ENCODE results near the gene ACVR1.
A peak's percentile ranks its signal among the peaks of the same experiment; 100 is the strongest.

ACVR1 gene

DNA sequence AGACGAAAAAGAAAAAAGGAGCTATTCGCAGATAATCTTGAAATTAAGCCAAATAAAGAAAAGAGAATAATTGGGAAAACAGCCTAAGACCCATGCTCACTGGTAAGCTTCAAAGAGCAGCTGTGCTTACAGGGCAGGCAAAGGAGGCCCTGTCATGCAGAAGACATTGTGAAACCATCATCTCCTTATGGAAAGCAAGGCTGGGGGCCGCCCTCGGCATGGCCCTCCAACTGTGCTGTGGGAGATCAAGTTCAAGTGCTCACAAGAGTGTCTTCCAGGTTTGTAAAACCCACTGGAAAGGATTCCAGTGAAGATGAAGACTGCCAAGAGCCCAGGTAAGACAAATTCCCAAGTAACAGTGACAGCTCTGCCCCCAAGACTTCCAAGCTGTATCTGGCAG, 32.2 kb downstream of the ACVR1 start:
- TF ChIP-seq, protein P1, sequence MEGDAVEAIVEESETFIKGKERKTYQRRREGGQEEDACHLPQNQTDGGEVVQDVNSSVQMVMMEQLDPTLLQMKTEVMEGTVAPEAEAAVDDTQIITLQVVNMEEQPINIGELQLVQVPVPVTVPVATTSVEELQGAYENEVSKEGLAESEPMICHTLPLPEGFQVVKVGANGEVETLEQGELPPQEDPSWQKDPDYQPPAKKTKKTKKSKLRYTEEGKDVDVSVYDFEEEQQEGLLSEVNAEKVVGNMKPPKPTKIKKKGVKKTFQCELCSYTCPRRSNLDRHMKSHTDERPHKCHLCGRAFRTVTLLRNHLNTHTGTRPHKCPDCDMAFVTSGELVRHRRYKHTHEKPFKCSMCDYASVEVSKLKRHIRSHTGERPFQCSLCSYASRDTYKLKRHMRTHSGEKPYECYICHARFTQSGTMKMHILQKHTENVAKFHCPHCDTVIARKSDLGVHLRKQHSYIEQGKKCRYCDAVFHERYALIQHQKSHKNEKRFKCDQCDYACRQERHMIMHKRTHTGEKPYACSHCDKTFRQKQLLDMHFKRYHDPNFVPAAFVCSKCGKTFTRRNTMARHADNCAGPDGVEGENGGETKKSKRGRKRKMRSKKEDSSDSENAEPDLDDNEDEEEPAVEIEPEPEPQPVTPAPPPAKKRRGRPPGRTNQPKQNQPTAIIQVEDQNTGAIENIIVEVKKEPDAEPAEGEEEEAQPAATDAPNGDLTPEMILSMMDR (IDR thresholded peaks at IDR 0.05): no peak

DNA sequence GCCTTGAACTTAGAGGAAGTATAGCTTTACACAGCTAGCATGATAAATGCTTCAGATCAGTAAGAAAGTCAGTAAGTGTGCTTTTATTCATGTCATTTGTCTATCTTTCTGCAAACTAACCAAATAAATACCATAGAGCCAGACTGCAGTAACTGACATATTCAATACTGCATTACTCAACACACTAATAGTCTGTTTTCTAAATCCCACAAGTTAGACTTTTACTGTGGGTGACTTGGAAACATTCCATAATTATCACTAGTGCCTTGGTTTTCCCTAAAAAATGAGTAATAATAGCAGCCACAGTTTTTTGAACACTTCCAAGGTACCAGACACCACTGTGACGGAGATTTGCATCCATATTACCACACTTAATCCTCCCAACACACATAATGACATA, 33.0 kb downstream of the ACVR1 start:
- H3K4me3 ChIP-seq: no peak overlapping the region
- no peak overlapping the region for H3K27ac ChIP-seq
- TF ChIP-seq, protein P1 (IDR thresholded peaks at IDR 0.05): no peak
- DNase-seq (ENCODE audit: low spot score): no peak

More for the DNA sequence above, 32.2 kb downstream of the ACVR1 start:
- H3K4me3 ChIP-seq: no peak overlapping the region
- no peak overlapping the region for H3K27ac ChIP-seq
- no peak for DNase-seq (ENCODE audit: low spot score)

DNA sequence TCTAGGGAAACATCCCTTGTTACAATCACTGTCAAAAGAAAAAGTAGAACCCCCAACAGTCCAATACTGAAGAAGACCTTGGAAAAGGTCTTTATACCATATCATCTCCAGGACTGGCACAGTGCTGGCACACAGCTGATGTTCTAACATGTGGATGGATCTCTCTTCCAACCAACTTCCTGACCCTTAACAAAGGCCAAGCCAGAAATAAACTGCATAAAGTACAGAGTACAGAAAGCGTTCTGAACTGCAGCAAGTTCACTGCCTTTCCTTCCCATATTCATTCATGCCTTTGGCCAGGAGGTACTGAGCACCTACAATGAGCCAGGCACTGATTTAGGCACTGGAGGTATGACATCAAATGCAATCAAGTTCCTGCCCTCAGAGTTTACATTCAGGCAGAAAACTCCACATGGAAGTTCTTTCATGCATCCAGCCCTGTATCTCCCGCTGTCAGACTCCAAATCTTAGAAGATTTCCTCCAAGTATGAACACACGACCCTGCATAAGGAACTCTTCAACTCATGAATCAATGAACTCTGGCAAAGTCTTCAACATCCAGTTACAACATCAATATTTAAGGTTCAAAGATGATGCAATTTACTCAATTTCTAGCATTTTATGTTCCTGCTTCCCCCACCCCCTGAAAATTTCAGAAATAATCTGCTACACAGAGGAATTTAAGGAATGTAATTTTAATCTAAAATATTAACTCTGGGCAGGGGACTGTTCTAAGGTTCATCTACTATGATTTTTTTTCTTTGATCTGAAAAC, 33.8 kb downstream of the ACVR1 start:
- DNase-seq (ENCODE audit: low spot score): no peak
- TF ChIP-seq, protein P1 (IDR thresholded peaks at IDR 0.05): no peak
- Histone ChIP-seq H3K4me3 (no peak overlapping the region), H3K27ac (no peak overlapping the region)

DNA sequence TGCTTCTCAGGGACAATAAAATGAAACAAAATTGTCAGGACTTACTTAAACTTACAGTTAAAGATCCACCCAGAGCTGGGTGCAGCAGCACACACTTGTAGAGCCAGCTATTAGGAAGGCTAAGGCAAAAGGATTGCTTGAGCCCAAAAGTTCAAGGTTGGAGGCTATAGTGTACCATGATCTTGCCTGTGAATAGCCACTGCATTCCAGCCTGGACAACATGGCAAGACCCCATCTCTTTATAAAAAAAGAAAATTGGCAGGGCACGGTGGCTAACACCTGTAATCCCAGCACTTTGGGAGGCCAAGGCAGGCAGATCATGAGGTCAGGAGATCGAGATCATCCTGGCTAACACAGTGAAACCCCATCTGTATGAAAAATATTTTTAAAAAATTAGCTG, 34.6 kb downstream of the ACVR1 start:
- peak overlapping the region in 1 of 2 donors; percentile 30 for H3K27ac ChIP-seq
- TF ChIP-seq, protein P1 (IDR thresholded peaks at IDR 0.05): no peak

DNA sequence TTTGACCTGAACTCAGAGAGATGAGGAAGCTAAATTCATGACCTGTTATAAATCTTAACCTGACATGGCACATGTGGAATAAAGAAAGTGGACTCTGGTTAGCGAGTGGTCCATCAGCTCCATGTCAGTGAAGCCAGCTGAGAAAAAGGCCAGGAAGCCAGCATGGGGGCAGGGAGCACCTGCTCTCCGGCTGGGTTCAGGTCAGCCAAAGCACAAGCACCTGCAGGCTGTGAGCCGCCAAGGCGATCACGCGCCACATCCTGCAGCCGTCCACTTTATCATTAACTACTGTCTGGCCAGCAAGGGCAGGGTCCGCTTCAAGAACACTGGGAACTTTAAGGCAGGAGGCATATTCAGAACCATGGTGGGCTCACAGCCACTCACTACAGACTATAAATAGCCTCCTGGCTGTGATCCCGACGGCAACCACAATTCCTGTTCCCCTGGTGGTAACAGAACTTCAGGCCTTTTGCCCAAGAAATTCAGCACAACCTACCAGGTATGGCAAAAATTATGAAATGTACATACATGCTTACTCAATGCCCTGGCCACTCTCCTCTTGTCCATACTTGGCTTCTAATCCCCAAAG, 35.5 kb downstream of the ACVR1 start:
- H3K27ac ChIP-seq: peak overlapping the region; percentile 30 to 41
- no peak for DNase-seq (ENCODE audit: low spot score)
- no peak overlapping the region for H3K4me3 ChIP-seq
- TF ChIP-seq, protein P1 (IDR thresholded peaks at IDR 0.05): no peak

More for the DNA sequence above, 34.6 kb downstream of the ACVR1 start:
- no peak overlapping the region for H3K4me3 ChIP-seq
- DNase-seq (ENCODE audit: low spot score): no peak

DNA sequence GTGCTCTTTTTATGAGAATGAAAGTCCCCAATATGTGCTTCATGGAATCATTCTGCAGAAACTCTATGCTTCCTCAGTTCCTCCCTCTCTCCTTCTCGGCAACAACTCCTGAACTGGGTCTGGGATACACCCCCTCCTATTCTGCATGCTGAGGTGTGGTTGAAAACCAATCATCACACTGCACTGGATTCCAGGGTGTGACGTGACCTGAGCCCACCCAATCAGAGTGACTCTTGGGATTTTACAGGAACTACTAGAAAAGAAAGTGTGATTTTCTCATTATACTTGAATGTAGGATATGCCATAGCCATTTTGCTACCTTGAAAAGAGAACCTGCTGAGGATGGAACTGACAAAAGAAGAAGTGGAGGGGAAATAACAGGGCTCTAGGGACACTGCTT, 36.3 kb downstream of the ACVR1 start:
- TF ChIP-seq, protein P1 (IDR thresholded peaks at IDR 0.05): no peak
- Histone ChIP-seq H3K4me3 (no peak overlapping the region), H3K27ac (no peak overlapping the region)
- DNase-seq (ENCODE audit: low spot score): no peak
